ENCODE measurements around the gene FUCA1. TPM values are rescaled to one million over a fixed set of nuclear protein-coding genes. Genes with fewer than 3 reads are reported as not detected.
A peak's percentile ranks its signal among the peaks of the same experiment; 100 is the strongest.

Gene FUCA1
- total RNA-seq (2014; rRNA removed; shearing (Covaris generic)), result 11.5 and 15.4 TPM in 2 replicates
- polyA plus RNA-seq (2016; fragmentation: Nextera tagmentation; extraction: Ambion mirVana), result 13.3 and 15.2 TPM in 2 replicates

- peak within 1 kb of the TSS; percentile 97 for H2AFZ ChIP-seq
- no peaks in the 10 kb centered on the region for H4K20me1 ChIP-seq (ENCODE audit: insufficient read depth)
- H3K36me3 ChIP-seq (ENCODE audit: low read depth), result no peaks in the 10 kb centered on the region
- H3K4me2 ChIP-seq (ENCODE audit: unreplicated experiment), result peak within 1 kb of the TSS; percentile 98
- no peaks in the 10 kb centered on the region for H3K9me2 ChIP-seq (ENCODE audit: insufficient read depth)
- TF ChIP-seq EZH2 (IDR thresholded peaks at IDR 0.05; ENCODE audit: insufficient read depth, poor library complexity, severe bottlenecking) (no peak), EZH2phosphoT487 (IDR thresholded peaks at IDR 0.05; ENCODE audit: insufficient read depth, low read depth) (no peak)
- peak within 1 kb of the TSS; percentile 52 for H3K9ac ChIP-seq
- H3K79me2 ChIP-seq (ENCODE audit: insufficient read depth), result no peaks in the 10 kb centered on the region
- no peaks in the 10 kb centered on the region for H3F3A ChIP-seq (ENCODE audit: insufficient read depth)
- peak within 1 kb of the TSS; percentile 73 for H3K4me3 ChIP-seq
- DNase-seq, result peak; percentile 91
- no peak within 1 kb of the TSS for H3K27ac ChIP-seq
- 2 to 4% methylated on average over 54 to 69 of the region's 71 CpGs for WGBS, 2 experiments (ENCODE audit: low coverage in 1 of 2, low lambda C conversion rate in 2 of 2, missing lambda C conversion rate in 2 of 2)
- H3K4me1 ChIP-seq (ENCODE audit: insufficient read depth), result no peaks in the 10 kb centered on the region
- in situ Hi-C loops (cut with MboI), result no loop called here
- H3K9me3 ChIP-seq (ENCODE audit: low read depth), result no peaks in the 10 kb centered on the region
- 0 out of 2 replicates have a peak, but pooled peaks cover 7% of the 10 kb centered on the region for H3K27me3 ChIP-seq (replicated peaks; ENCODE audit: insufficient read depth)
These were observed at the start of gene FUCA1 for GRCh38 chr1:23867895-23868556. Gene FUCA1 (minus strand): TSS chr1:23868290. CDS start chr1:23868286, 4 bp downstream.

- Histone ChIP-seq H3K36me3 (ENCODE audit: low read depth) (no peaks in the 10 kb centered on the region), H2AFZ (no peak overlapping the region), H3K27ac (no peak overlapping the region), H3F3A (ENCODE audit: insufficient read depth) (no peaks in the 10 kb centered on the region), H3K4me3 (no peak overlapping the region), H3K79me2 (ENCODE audit: insufficient read depth) (no peaks in the 10 kb centered on the region), H3K4me1 (ENCODE audit: insufficient read depth) (peaks cover 3% of the 10 kb centered on the region), H4K20me1 (ENCODE audit: insufficient read depth) (no peaks in the 10 kb centered on the region), H3K9me3 (ENCODE audit: low read depth) (no peaks in the 10 kb centered on the region), H3K9me2 (ENCODE audit: insufficient read depth) (no peaks in the 10 kb centered on the region), H3K9ac (no peak overlapping the region), H3K4me2 (ENCODE audit: unreplicated experiment) (no peak overlapping the region), H3K27me3 (replicated peaks; ENCODE audit: insufficient read depth) (no peaks in the 10 kb centered on the region)
- 63 to 70% methylated on average over 12 of the region's 12 CpGs for WGBS, 2 experiments (ENCODE audit: low coverage in 1 of 2, low lambda C conversion rate in 2 of 2, missing lambda C conversion rate in 2 of 2)
- peak; percentile 62 for DNase-seq
- TF ChIP-seq EZH2phosphoT487 (IDR thresholded peaks at IDR 0.05; ENCODE audit: insufficient read depth, low read depth), result no peak
- no peak for TF ChIP-seq EZH2 (IDR thresholded peaks at IDR 0.05; ENCODE audit: insufficient read depth, poor library complexity, severe bottlenecking)
- in situ Hi-C loops (cut with MboI), result no loop called here
These were observed 48.4 kb upstream of the FUCA1 start for GRCh38 chr1:23916209-23917131.

GRCh38 chr1:23915466-23915865, 47.4 kb upstream of the FUCA1 start:
- WGBS, 2 experiments (ENCODE audit: low coverage in 1 of 2, low lambda C conversion rate in 2 of 2, missing lambda C conversion rate in 2 of 2), result 93 to 94% methylated on average over 5 of the region's 5 CpGs
- H3K36me3 ChIP-seq (ENCODE audit: low read depth), result no peaks in the 10 kb centered on the region

GRCh38 chr1:23914921-23915320, 46.8 kb upstream of the FUCA1 start:
- Histone ChIP-seq H3K79me2 (ENCODE audit: insufficient read depth) (no peaks in the 10 kb centered on the region), H3K36me3 (ENCODE audit: low read depth) (no peaks in the 10 kb centered on the region), H3K4me2 (ENCODE audit: unreplicated experiment) (no peak overlapping the region), H4K20me1 (ENCODE audit: insufficient read depth) (no peaks in the 10 kb centered on the region), H3F3A (ENCODE audit: insufficient read depth) (no peaks in the 10 kb centered on the region), H3K9ac (no peak overlapping the region), H3K9me3 (ENCODE audit: low read depth) (no peaks in the 10 kb centered on the region), H3K9me2 (ENCODE audit: insufficient read depth) (no peaks in the 10 kb centered on the region), H3K27ac (no peak overlapping the region), H3K27me3 (replicated peaks; ENCODE audit: insufficient read depth) (no peaks in the 10 kb centered on the region), H3K4me1 (ENCODE audit: insufficient read depth) (peaks cover 3% of the 10 kb centered on the region), H3K4me3 (no peak overlapping the region), H2AFZ (no peak overlapping the region)
- in situ Hi-C loops (cut with MboI), result no loop called here
- DNase-seq, result no peak
- no peak for TF ChIP-seq EZH2phosphoT487 (IDR thresholded peaks at IDR 0.05; ENCODE audit: insufficient read depth, low read depth)
- TF ChIP-seq EZH2 (IDR thresholded peaks at IDR 0.05; ENCODE audit: insufficient read depth, poor library complexity, severe bottlenecking), result no peak
- WGBS, 2 experiments (ENCODE audit: low coverage in 1 of 2, low lambda C conversion rate in 2 of 2, missing lambda C conversion rate in 2 of 2), result 98% methylated on average over 4 of the region's 4 CpGs

More at GRCh38 chr1:23915466-23915865, 47.4 kb upstream of the FUCA1 start:
- Histone ChIP-seq H3K4me2 (ENCODE audit: unreplicated experiment) (no peak overlapping the region), H3K9me3 (ENCODE audit: low read depth) (no peaks in the 10 kb centered on the region), H3K9ac (no peak overlapping the region), H3F3A (ENCODE audit: insufficient read depth) (no peaks in the 10 kb centered on the region), H2AFZ (no peak overlapping the region), H3K27me3 (replicated peaks; ENCODE audit: insufficient read depth) (no peaks in the 10 kb centered on the region), H3K9me2 (ENCODE audit: insufficient read depth) (no peaks in the 10 kb centered on the region), H3K79me2 (ENCODE audit: insufficient read depth) (no peaks in the 10 kb centered on the region), H4K20me1 (ENCODE audit: insufficient read depth) (no peaks in the 10 kb centered on the region), H3K4me1 (ENCODE audit: insufficient read depth) (peaks cover 3% of the 10 kb centered on the region), H3K4me3 (no peak overlapping the region), H3K27ac (no peak overlapping the region)
- no peak for DNase-seq
- TF ChIP-seq EZH2phosphoT487 (IDR thresholded peaks at IDR 0.05; ENCODE audit: insufficient read depth, low read depth) (no peak), EZH2 (IDR thresholded peaks at IDR 0.05; ENCODE audit: insufficient read depth, poor library complexity, severe bottlenecking) (no peak)
- in situ Hi-C loops (cut with MboI), result no loop called here
